Activated T-cell treated with anti-CD3 and anti-CD28 coated beads, Interleukin-2, amount 50 U/mL, for 24 hours (primary cell): ENCODE results near the gene ABCA9.
"Not testable (repeated sequence)": the region's sequence is repeated elsewhere in the genome, so short reads cannot be mapped to it uniquely, and the experiment has no call there.

Experiments
- DNase-seq: peaks from one replicate; pipeline ENCODE4 v3.0.0-alpha.2; 2020
- H3K27ac Mint-ChIP-seq: 2 replicates; pipeline ENCODE4 v1.8.0; 2020; ENCODE audit warnings: mild to moderate bottlenecking, mixed read lengths
- H3K27me3 Mint-ChIP-seq: 2 replicates; pipeline ENCODE4 v1.8.0; 2020; ENCODE audit warnings: mixed read lengths
- H3K36me3 Mint-ChIP-seq: 2 replicates; pipeline ENCODE4 v1.8.0; 2020; ENCODE audit warnings: low read depth, mixed read lengths
- H3K4me1 Mint-ChIP-seq: 2 replicates; pipeline ENCODE4 v1.8.0; 2020; ENCODE audit warnings: low read depth, mixed read lengths
- H3K4me3 Mint-ChIP-seq: 2 replicates; pipeline ENCODE4 v1.8.0; 2020; ENCODE audit warnings: mild to moderate bottlenecking, moderate library complexity, mixed read lengths
- H3K9me3 Mint-ChIP-seq: 2 replicates; pipeline ENCODE4 v1.8.0; 2020; ENCODE audit warnings: mixed read lengths

The ABCA9 gene

GRCh38 chr17:69031839-69032238, 28.9 kb downstream of the ABCA9 start:
- Mint-ChIP-seq H3K4me1 (no peaks in the 10 kb centered on the region), H3K4me3 (no peak overlapping the region), H3K27ac (no peak overlapping the region), H3K27me3 (peaks cover 7% of the 10 kb centered on the region), H3K36me3 (no peaks in the 10 kb centered on the region), H3K9me3 (no peaks in the 10 kb centered on the region)
- no peak for DNase-seq

- Mint-ChIP-seq H3K4me3 (no peak overlapping the region), H3K4me1 (no peaks in the 10 kb centered on the region), H3K9me3 (no peaks in the 10 kb centered on the region)
These were observed 30.6 kb downstream of the ABCA9 start for GRCh38 chr17:69030169-69030568.

GRCh38 chr17:69018687-69019086, 42.0 kb downstream of the ABCA9 start:
- Mint-ChIP-seq H3K4me3 (no peak overlapping the region), H3K4me1 (no peaks in the 10 kb centered on the region), H3K9me3 (no peaks in the 10 kb centered on the region), H3K36me3 (no peaks in the 10 kb centered on the region), H3K27ac (no peak overlapping the region), H3K27me3 (no peaks in the 10 kb centered on the region)
- DNase-seq: no peak

More at GRCh38 chr17:69030169-69030568, 30.6 kb downstream of the ABCA9 start:
- peaks cover 7% of the 10 kb centered on the region for H3K27me3 Mint-ChIP-seq
- H3K27ac Mint-ChIP-seq: no peak overlapping the region
- DNase-seq: no peak
- H3K36me3 Mint-ChIP-seq: no peaks in the 10 kb centered on the region

- Mint-ChIP-seq H3K4me1 (no peaks in the 10 kb centered on the region), H3K27me3 (peaks cover 1% of the 10 kb centered on the region), H3K36me3 (no peaks in the 10 kb centered on the region), H3K9me3 (no peaks in the 10 kb centered on the region), H3K4me3 (no peak overlapping the region), H3K27ac (no peak overlapping the region)
- no peak for DNase-seq
These were observed 42.6 kb downstream of the ABCA9 start for GRCh38 chr17:69018022-69018615.

GRCh38 chr17:69015631-69016030, 45.1 kb downstream of the ABCA9 start:
- H3K4me1 Mint-ChIP-seq: no peaks in the 10 kb centered on the region
- H3K9me3 Mint-ChIP-seq: no peaks in the 10 kb centered on the region
- H3K36me3 Mint-ChIP-seq: no peaks in the 10 kb centered on the region
- H3K27ac Mint-ChIP-seq: no peak overlapping the region
- peaks cover 3% of the 10 kb centered on the region for H3K27me3 Mint-ChIP-seq
- DNase-seq: no peak
- no peak overlapping the region for H3K4me3 Mint-ChIP-seq

- Mint-ChIP-seq H3K4me3 (no peak overlapping the region), H3K4me1 (no peaks in the 10 kb centered on the region), H3K27ac (no peak overlapping the region), H3K27me3 (peaks cover 3% of the 10 kb centered on the region), H3K9me3 (no peaks in the 10 kb centered on the region), H3K36me3 (no peaks in the 10 kb centered on the region)
- DNase-seq: no peak
These were observed 47.6 kb downstream of the ABCA9 start for GRCh38 chr17:69012895-69013805.

- Mint-ChIP-seq H3K9me3 (no peaks in the 10 kb centered on the region), H3K36me3 (no peaks in the 10 kb centered on the region), H3K4me3 (no peak overlapping the region), H3K27ac (no peak overlapping the region), H3K4me1 (no peaks in the 10 kb centered on the region), H3K27me3 (peaks cover 5% of the 10 kb centered on the region)
- no peak for DNase-seq
These were observed 50.8 kb downstream of the ABCA9 start for GRCh38 chr17:69009930-69010329.

GRCh38 chr17:69004759-69005158, 56.0 kb downstream of the ABCA9 start:
- not testable (repeated sequence) for DNase-seq, H3K27ac Mint-ChIP-seq, H3K9me3 Mint-ChIP-seq, H3K4me3 Mint-ChIP-seq, H3K27me3 Mint-ChIP-seq, H3K4me1 Mint-ChIP-seq, H3K36me3 Mint-ChIP-seq

- H3K27ac Mint-ChIP-seq, H3K4me1 Mint-ChIP-seq, H3K36me3 Mint-ChIP-seq, H3K27me3 Mint-ChIP-seq, DNase-seq, H3K9me3 Mint-ChIP-seq, H3K4me3 Mint-ChIP-seq: not testable (repeated sequence)
These were observed 61.0 kb downstream of the ABCA9 start for GRCh38 chr17:68999743-69000142.

- Mint-ChIP-seq H3K4me3 (no peak overlapping the region), H3K27ac (no peak overlapping the region), H3K9me3 (no peaks in the 10 kb centered on the region), H3K36me3 (no peaks in the 10 kb centered on the region), H3K4me1 (no peaks in the 10 kb centered on the region), H3K27me3 (no peaks in the 10 kb centered on the region)
- no peak for DNase-seq
These were observed 67.6 kb downstream of the ABCA9 start for GRCh38 chr17:68993112-68993511.

- H3K36me3 Mint-ChIP-seq: no peaks in the 10 kb centered on the region
These were observed 72.8 kb downstream of the ABCA9 start for GRCh38 chr17:68987966-68988365.

GRCh38 chr17:68981288-68981687, 79.4 kb downstream of the ABCA9 start:
- no peak overlapping the region for H3K4me3 Mint-ChIP-seq
- H3K27ac Mint-ChIP-seq: no peak overlapping the region
- no peaks in the 10 kb centered on the region for H3K36me3 Mint-ChIP-seq
- no peaks in the 10 kb centered on the region for H3K4me1 Mint-ChIP-seq
- H3K27me3 Mint-ChIP-seq: peaks cover 6% of the 10 kb centered on the region
- no peaks in the 10 kb centered on the region for H3K9me3 Mint-ChIP-seq
- no peak for DNase-seq

More at GRCh38 chr17:68987966-68988365, 72.8 kb downstream of the ABCA9 start:
- no peak for DNase-seq
- Mint-ChIP-seq H3K27ac (no peak overlapping the region), H3K9me3 (no peaks in the 10 kb centered on the region), H3K4me3 (no peak overlapping the region), H3K27me3 (no peaks in the 10 kb centered on the region), H3K4me1 (no peaks in the 10 kb centered on the region)

- peaks cover 8% of the 10 kb centered on the region for H3K27me3 Mint-ChIP-seq
These were observed 87.5 kb downstream of the ABCA9 start for GRCh38 chr17:68973098-68973846.

GRCh38 chr17:68972119-68972704, 88.5 kb downstream of the ABCA9 start:
- no peaks in the 10 kb centered on the region for H3K36me3 Mint-ChIP-seq
- no peaks in the 10 kb centered on the region for H3K9me3 Mint-ChIP-seq
- no peak overlapping the region for H3K4me3 Mint-ChIP-seq
- peaks cover 2% of the 10 kb centered on the region for H3K27me3 Mint-ChIP-seq
- no peak overlapping the region for H3K27ac Mint-ChIP-seq
- H3K4me1 Mint-ChIP-seq: no peaks in the 10 kb centered on the region
- DNase-seq: no peak

More at GRCh38 chr17:68973098-68973846, 87.5 kb downstream of the ABCA9 start:
- no peaks in the 10 kb centered on the region for H3K36me3 Mint-ChIP-seq
- no peak overlapping the region for H3K27ac Mint-ChIP-seq
- H3K4me1 Mint-ChIP-seq: no peaks in the 10 kb centered on the region
- no peak for DNase-seq
- H3K9me3 Mint-ChIP-seq: no peaks in the 10 kb centered on the region
- no peak overlapping the region for H3K4me3 Mint-ChIP-seq
